ENCODE measurements around the gene CSPG4.

GRCh38 chr15:75694241-75695182 is 18.1 kb downstream of the CSPG4 start:
- no peak for TF ChIP-seq EZH2 (IDR thresholded peaks at IDR 0.05; ENCODE audit: borderline replicate concordance, low read length)
- TF ChIP-seq CTCF (conservative IDR thresholded peaks at IDR 0.05 in 1 of 2, IDR thresholded peaks at IDR 0.05 in 1 of 2; ENCODE audit: extremely low read depth in 1 of 2, insufficient read depth in 1 of 2, low read depth in 1 of 2, low read length in 2 of 2): peak; percentile 20 to 63

All from mammary epithelial cell (primary cell).